ENCODE measurements around the gene OSBP2. TPM values are rescaled to one million over a fixed set of nuclear protein-coding genes. Genes with fewer than 3 reads are reported as not detected.

The OSBP2 gene
- total and polyA plus RNA-seq, 9 donors: 1.3 to 5.1 (median 1.4) TPM

DNA sequence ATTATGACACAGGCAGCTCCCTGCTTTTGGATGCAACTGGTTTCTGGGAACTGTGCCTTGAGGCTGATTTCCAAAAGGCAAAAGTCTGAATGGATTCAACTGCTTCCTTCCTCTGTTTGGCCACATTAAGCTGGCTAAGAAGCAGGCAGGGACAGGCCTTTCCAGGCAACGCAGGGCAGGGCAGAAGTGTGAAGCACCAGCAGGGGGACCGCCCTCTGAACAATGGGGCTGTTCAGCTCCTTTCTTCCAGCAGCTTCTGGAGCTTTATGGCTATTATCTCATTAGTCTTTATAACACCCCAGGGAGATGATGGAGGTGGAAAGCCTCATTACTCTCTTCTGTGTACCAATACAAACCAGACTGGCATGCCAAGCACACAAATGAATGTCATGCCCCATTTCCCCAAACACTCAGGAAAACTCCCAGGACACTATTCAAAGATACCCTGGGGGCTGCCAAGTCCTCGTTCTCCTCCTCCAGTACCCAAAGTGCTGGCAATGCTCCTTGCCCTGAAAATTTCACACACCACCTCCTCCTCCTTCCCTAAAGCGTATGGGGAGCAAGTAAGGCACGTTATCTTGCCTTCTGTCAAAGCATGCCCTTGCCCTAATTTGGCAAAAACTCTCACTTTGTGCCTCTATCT, 252.6 kb downstream of the OSBP2 start:
- TF ChIP-seq, protein P1, sequence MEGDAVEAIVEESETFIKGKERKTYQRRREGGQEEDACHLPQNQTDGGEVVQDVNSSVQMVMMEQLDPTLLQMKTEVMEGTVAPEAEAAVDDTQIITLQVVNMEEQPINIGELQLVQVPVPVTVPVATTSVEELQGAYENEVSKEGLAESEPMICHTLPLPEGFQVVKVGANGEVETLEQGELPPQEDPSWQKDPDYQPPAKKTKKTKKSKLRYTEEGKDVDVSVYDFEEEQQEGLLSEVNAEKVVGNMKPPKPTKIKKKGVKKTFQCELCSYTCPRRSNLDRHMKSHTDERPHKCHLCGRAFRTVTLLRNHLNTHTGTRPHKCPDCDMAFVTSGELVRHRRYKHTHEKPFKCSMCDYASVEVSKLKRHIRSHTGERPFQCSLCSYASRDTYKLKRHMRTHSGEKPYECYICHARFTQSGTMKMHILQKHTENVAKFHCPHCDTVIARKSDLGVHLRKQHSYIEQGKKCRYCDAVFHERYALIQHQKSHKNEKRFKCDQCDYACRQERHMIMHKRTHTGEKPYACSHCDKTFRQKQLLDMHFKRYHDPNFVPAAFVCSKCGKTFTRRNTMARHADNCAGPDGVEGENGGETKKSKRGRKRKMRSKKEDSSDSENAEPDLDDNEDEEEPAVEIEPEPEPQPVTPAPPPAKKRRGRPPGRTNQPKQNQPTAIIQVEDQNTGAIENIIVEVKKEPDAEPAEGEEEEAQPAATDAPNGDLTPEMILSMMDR (IDR thresholded peaks at IDR 0.05): no peak
- TF ChIP-seq EP300 (IDR thresholded peaks at IDR 0.05) (no peak), POLR2A (IDR thresholded peaks at IDR 0.05) (no peak)
- no peak overlapping the region for H3K27ac ChIP-seq
- intact Hi-C loops (cut with DNase I): loop anchor here (2.0 to 5.0 kb wide), 5 partner anchors 135 to 205 kb away; partner anchors contain the start of genes PLA2G3 (in 1 of the 4) and SMTN (in 1 of the 4)
- H3K9me3 ChIP-seq: no peaks in the 10 kb centered on the region
- no peaks in the 10 kb centered on the region for H3K4me1 ChIP-seq (ENCODE audit: insufficient read depth)
- H3K36me3 ChIP-seq: no peaks in the 10 kb centered on the region
- 66 to 76% (median 70%) methylated on average over 5 of the region's 5 CpGs for WGBS, 3 donors
- no peaks in the 10 kb centered on the region for H3K27me3 ChIP-seq
- no peak overlapping the region for H3K4me3 ChIP-seq
- no peak for DNase-seq

DNA sequence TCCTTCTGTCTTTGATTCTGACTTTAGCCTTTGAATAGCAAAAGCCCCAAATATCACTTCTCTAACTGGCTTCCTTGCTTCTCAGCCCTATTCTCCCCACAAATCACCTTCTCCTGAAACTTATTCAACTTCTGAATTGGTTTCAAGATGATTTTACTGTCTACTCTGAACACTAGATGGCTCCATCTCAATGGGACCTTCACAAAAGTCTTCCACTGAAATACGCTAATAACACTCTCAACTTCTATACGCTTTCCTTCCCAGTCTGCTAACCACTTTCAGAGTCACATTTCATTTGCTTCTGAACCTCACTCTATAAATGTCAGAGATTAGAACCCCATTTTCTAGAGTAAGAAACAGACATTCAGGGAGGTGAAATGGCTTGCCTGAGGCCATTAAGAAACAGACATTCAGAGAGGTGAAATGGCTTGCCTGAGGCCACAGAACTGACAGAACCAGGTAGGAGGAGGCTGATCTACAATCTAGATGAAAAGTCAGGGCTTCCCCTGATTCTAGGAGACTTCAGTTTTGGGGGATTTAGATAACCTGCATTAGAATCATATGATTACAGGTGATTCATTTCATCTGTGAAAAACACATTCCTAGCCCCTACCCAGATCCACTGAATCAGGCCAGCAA, 253.3 kb downstream of the OSBP2 start:
- H3K4me1 ChIP-seq (ENCODE audit: insufficient read depth): no peaks in the 10 kb centered on the region
- no peaks in the 10 kb centered on the region for H3K9me3 ChIP-seq
- H3K36me3 ChIP-seq: no peaks in the 10 kb centered on the region
- TF ChIP-seq, protein P1 (IDR thresholded peaks at IDR 0.05): peak; percentile 22 to 78 (median 68)
- no peak for TF ChIP-seq EP300 (IDR thresholded peaks at IDR 0.05)
- 7 to 13% (median 8%) methylated on average over 2 of the region's 2 CpGs for WGBS, 3 donors
- no peak for DNase-seq
- no peaks in the 10 kb centered on the region for H3K27me3 ChIP-seq
- no peak overlapping the region for H3K4me3 ChIP-seq
- intact Hi-C loops (cut with DNase I): loop anchor here (2.0 to 5.0 kb wide), 5 partner anchors 134 to 204 kb away; partner anchors contain the start of genes PLA2G3 (in 1 of the 4) and SMTN (in 1 of the 4)
- no peak overlapping the region for H3K27ac ChIP-seq

DNA sequence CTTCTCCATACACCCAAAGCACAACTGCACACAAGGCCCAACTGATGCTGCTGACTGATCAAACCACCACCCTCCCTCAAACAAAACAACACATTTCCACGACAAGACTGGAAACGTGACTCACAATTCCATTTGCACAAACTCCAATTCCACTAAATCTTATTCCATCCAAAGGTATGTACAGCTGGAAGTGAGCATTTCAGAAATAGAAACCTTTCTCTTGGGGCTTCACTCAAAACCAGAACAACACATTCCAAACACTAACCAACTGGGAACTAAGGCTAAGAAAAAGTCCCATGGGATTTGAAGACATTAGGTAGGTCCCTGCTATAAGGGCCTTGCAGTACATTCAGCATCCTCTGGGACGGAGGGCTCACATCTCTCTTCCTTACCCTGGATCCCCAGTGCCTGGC, 254.3 kb downstream of the OSBP2 start:
- TF ChIP-seq POLR2A (IDR thresholded peaks at IDR 0.05): no peak
- TF ChIP-seq, protein P1 (IDR thresholded peaks at IDR 0.05): no peak
- no peak for TF ChIP-seq EP300 (IDR thresholded peaks at IDR 0.05)
- WGBS, 3 donors: 36 to 45% (median 41%) methylated on average over 3 of the region's 3 CpGs
- no peaks in the 10 kb centered on the region for H3K4me1 ChIP-seq (ENCODE audit: insufficient read depth)
- H3K36me3 ChIP-seq: no peaks in the 10 kb centered on the region
- no peaks in the 10 kb centered on the region for H3K9me3 ChIP-seq
- no peak overlapping the region for H3K4me3 ChIP-seq
- intact Hi-C loops (cut with DNase I): loop anchor here (5.0 kb wide), 4 partner anchors 133 to 203 kb away; partner anchors contain the start of genes PLA2G3 (in 1 of the 4) and SMTN (in 1 of the 4)
- DNase-seq: no peak
- no peak overlapping the region for H3K27ac ChIP-seq
- no peaks in the 10 kb centered on the region for H3K27me3 ChIP-seq

DNA sequence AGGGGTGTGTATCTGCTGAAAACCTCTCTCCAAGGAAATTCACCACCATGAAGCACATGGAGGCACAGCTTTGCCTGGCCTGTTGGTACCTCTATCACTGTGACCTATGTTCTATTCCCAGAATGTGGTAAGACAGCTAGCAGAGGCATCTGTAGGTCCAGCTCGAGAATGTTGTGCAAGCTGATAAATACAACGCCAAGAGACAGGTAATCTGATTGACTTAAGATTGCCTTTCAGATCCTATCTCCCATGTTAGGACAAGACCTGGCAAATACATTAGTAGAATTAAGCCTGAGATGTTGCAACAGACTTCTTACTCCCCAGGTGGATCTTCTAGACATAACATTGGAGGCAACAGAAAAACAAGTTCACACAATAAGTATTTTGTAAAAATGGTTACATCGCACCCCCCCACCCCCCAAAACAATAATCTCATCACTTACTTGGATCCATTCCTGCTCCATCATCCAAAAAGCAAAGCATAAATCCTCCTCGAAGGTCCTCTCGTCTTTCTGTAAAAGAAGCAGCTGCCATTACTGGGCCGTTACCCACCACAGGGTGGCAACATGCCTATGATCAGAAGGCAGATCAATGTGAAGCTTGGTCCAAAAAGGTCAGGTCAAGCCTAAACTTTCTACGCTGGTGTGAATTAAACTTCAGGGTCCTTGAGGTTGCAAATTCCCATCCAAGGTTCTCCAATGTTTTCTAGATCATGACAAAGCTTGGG, 255.4 kb downstream of the OSBP2 start:
- intact Hi-C loops (cut with DNase I): loop anchor here (5.0 kb wide), 4 partner anchors 132 to 202 kb away; partner anchors contain the start of genes PLA2G3 (in 1 of the 4) and SMTN (in 1 of the 4)
- Histone ChIP-seq H3K27me3 (no peaks in the 10 kb centered on the region), H3K4me3 (no peak overlapping the region), H3K4me1 (ENCODE audit: insufficient read depth) (no peaks in the 10 kb centered on the region), H3K9me3 (no peaks in the 10 kb centered on the region), H3K36me3 (no peaks in the 10 kb centered on the region), H3K27ac (no peak overlapping the region)
- WGBS, 3 donors: 55 to 70% (median 60%) methylated on average over 7 of the region's 7 CpGs
- no peak for DNase-seq
- TF ChIP-seq POLR2A (IDR thresholded peaks at IDR 0.05) (no peak), EP300 (IDR thresholded peaks at IDR 0.05) (no peak)
- TF ChIP-seq, protein P1 (IDR thresholded peaks at IDR 0.05): no peak
